HepG2 (cell line): ENCODE results near the gene MYPN. TPM values are rescaled to one million over a fixed set of nuclear protein-coding genes. Genes with fewer than 3 reads are reported as not detected.
A peak's percentile ranks its signal among the peaks of the same experiment; 100 is the strongest.

Experiments used
- ATAC-seq: fragments of 200-7000 bp; cut with Tn5 transposase; 3 replicates; pipeline ENCODE4 v1.9.1; 2020; ENCODE audit warnings: mild to moderate bottlenecking, moderate library complexity
- BruUV-seq: library from RNA; stranded (reverse); fragments of 400-500 nt; replicated peaks from 2 replicates; lab custom pipeline; 2021; lab: Mats Ljungman, UMichigan
- CTCF ChIA-PET: fragments of 300-600 bp; formaldehyde crosslinking; extraction: SDS; loops from one replicate; lab custom pipeline; 2021; ENCODE audit warnings: low total read pairs, inconsistent platforms, low intra/inter-chr PET ratio; lab: Yijun Ruan, JAX
- POLR2A ChIA-PET: fragments of 350-600 bp; sonication (Branson Sonifier 250); formaldehyde crosslinking; loops from one replicate; lab custom pipeline; 2020; ENCODE audit warnings: antibody characterized with exemption, inconsistent platforms; lab: Yijun Ruan, JAX
- DNase-seq: peaks from one replicate; pipeline ENCODE4 v3.0.0-alpha.2; 2015; ENCODE audit warnings: low spot score
- FAIRE-seq: peaks from 3 replicates; lab custom pipeline; 2011; peaks lifted over from hg19 to GRCh38; lab: Jason Lieb, UNC
- H2AFZ ChIP-seq: one replicate; pipeline ENCODE4 v1.6.1; 2011; ENCODE audit warnings: low read length, inconsistent platforms
- H3K27ac ChIP-seq: fragments of 300-600 bp; 3 replicates; pipeline ENCODE4 v1.8.0; 2011; ENCODE audit warnings: mixed run types, mild to moderate bottlenecking, mixed read lengths, low read length, inconsistent platforms; ENCODE audit not compliant: insufficient read depth; ENCODE audit errors: extremely low read length
- H3K27me3 ChIP-seq, 2 experiments: fragments of 200-600 bp in 1 of 2; 2 replicates in 1 of 2; 3 replicates in 1 of 2; pipeline versions ENCODE4 v1.6.0 to v1.8.0; 2011; ENCODE audit warnings: low read length in 2 of 2, mild to moderate bottlenecking in 2 of 2, moderate library complexity in 2 of 2, inconsistent platforms in 1 of 2; ENCODE audit not compliant: insufficient read depth in 2 of 2, control insufficient read depth in 1 of 2
- H3K36me3 ChIP-seq, 2 experiments: fragments of 200-600 bp in 1 of 2; replicated peaks in 1 of 2; 2 replicates in 1 of 2; 3 replicates in 1 of 2; pipeline versions ENCODE4 v1.5.1 to v1.8.0; 2011; ENCODE audit warnings: low read length in 2 of 2, inconsistent platforms in 1 of 2; ENCODE audit not compliant: insufficient read depth in 2 of 2, control insufficient read depth in 1 of 2
- H3K4me1 ChIP-seq: 2 replicates; pipeline ENCODE4 v1.5.1; 2012; ENCODE audit warnings: low read length, inconsistent platforms; ENCODE audit not compliant: insufficient read depth
- H3K4me2 ChIP-seq: 2 replicates; pipeline ENCODE4 v1.6.0; 2011; ENCODE audit warnings: low read depth, low read length, inconsistent platforms
- H3K4me3 ChIP-seq, 3 experiments: fragments of 200-600 bp in 1 of 3; sonication (generic), shearing (Covaris generic) in 1 of 3; replicated peaks in 1 of 3; 2 replicates each; pipeline ENCODE4 v1.5.1; 2011 to 2016; ENCODE audit warnings: low read length in 3 of 3, inconsistent platforms in 2 of 3, low read depth in 2 of 3, mild to moderate bottlenecking in 2 of 3, control low read depth in 1 of 3, mixed read lengths in 1 of 3; ENCODE audit not compliant: insufficient read depth in 1 of 3
- H3K79me2 ChIP-seq: one replicate; pipeline ENCODE4 v1.6.1; 2011; ENCODE audit warnings: low read length, inconsistent platforms; ENCODE audit not compliant: insufficient read depth
- H3K9ac ChIP-seq: 2 replicates; pipeline ENCODE4 v1.6.0; 2011; ENCODE audit warnings: mild to moderate bottlenecking, low read depth, low read length, inconsistent platforms; ENCODE audit not compliant: insufficient read depth
- H3K9me3 ChIP-seq: 2 replicates; pipeline ENCODE4 v1.5.1; 2012; ENCODE audit warnings: mild to moderate bottlenecking, low read length
- H4K20me1 ChIP-seq: 2 replicates; pipeline ENCODE4 v1.6.0; 2011; ENCODE audit warnings: inconsistent platforms, mild to moderate bottlenecking, low read length, moderate library complexity; ENCODE audit not compliant: insufficient read depth
- ATAD3A ChIP-seq: sonication (generic); formaldehyde crosslinking; IDR thresholded peaks from 2 replicates; pipeline ENCODE4 v1.4.0; 2020; ENCODE audit warnings: missing genetic modification reagents
- BRD4 ChIP-seq: sonication (generic); formaldehyde crosslinking; IDR thresholded peaks from 2 replicates; pipeline ENCODE4 v1.4.0; 2020; ENCODE audit warnings: missing genetic modification reagents
- CENPX ChIP-seq: sonication (generic); formaldehyde crosslinking; IDR thresholded peaks from 2 replicates; pipeline ENCODE4 v1.9.0; 2021; ENCODE audit warnings: mild to moderate bottlenecking, missing genetic modification reagents, moderate library complexity
- ERF ChIP-seq: IDR thresholded peaks from 2 replicates; pipeline ENCODE4 v1.6.1; 2018; ENCODE audit warnings: missing biosample characterization, missing genetic modification reagents
- FLYWCH1 ChIP-seq: sonication (generic); formaldehyde crosslinking; IDR thresholded peaks from 2 replicates; pipeline ENCODE4 v1.8.1; 2023; ENCODE audit warnings: mild to moderate bottlenecking, missing genetic modification reagents
- HES4 ChIP-seq: sonication (generic); formaldehyde crosslinking; IDR thresholded peaks from 2 replicates; pipeline ENCODE4 v1.9.0; 2021; ENCODE audit warnings: mild to moderate bottlenecking, missing genetic modification reagents, borderline replicate concordance
- IKZF1 ChIP-seq: fragments of 450-650 bp; IDR thresholded peaks from 2 replicates; pipeline ENCODE4 v1.7.1; 2016
- IRF9 ChIP-seq: sonication (generic); formaldehyde crosslinking; IDR thresholded peaks from 2 replicates; pipeline ENCODE4 v1.8.0; 2022; ENCODE audit warnings: missing genetic modification reagents, mild to moderate bottlenecking, borderline replicate concordance
- KDM4B ChIP-seq: sonication (generic); formaldehyde crosslinking; IDR thresholded peaks from 2 replicates; pipeline ENCODE4 v1.4.0; 2020; ENCODE audit warnings: missing genetic modification reagents
- MED8 ChIP-seq: sonication (generic); formaldehyde crosslinking; IDR thresholded peaks from 2 replicates; pipeline ENCODE4 v1.8.1; 2023; ENCODE audit warnings: mild to moderate bottlenecking, missing genetic modification reagents; ENCODE audit not compliant: insufficient replicate concordance
- MTA3 ChIP-seq: sonication (generic); formaldehyde crosslinking; IDR thresholded peaks from 2 replicates; pipeline ENCODE4 v1.4.0; 2020; ENCODE audit warnings: missing genetic modification reagents
- MYC ChIP-seq: sonication (generic); formaldehyde crosslinking; IDR thresholded peaks from 2 replicates; pipeline ENCODE4 v1.9.0; 2021; ENCODE audit warnings: missing genetic modification reagents, borderline replicate concordance
- PHF21A ChIP-seq: sonication (generic); formaldehyde crosslinking; IDR thresholded peaks from 2 replicates; pipeline ENCODE4 v1.5.0; 2020; ENCODE audit warnings: mild to moderate bottlenecking, missing genetic modification reagents
- RBAK ChIP-seq: sonication (generic); formaldehyde crosslinking; IDR thresholded peaks from 2 replicates; pipeline ENCODE4 v1.5.1; 2020; ENCODE audit warnings: mild to moderate bottlenecking, missing genetic modification reagents
- SP1 ChIP-seq, 2 experiments: fragments of 450-650 bp in 1 of 2; sonication (generic) in 1 of 2; formaldehyde crosslinking in 1 of 2; IDR thresholded peaks; 2 replicates each; pipeline versions ENCODE4 v1.4.0 to v1.6.1; 2016 to 2020; ENCODE audit warnings: missing genetic modification reagents in 1 of 2
- TAF1 ChIP-seq: sonication (generic); formaldehyde crosslinking; IDR thresholded peaks from 2 replicates; pipeline ENCODE4 v1.4.0; 2020; ENCODE audit warnings: missing genetic modification reagents
- ZFP37 ChIP-seq: sonication (generic); formaldehyde crosslinking; IDR thresholded peaks from 2 replicates; pipeline ENCODE4 v1.4.0; 2020; ENCODE audit warnings: missing genetic modification reagents, borderline replicate concordance
- ZFP82 ChIP-seq: sonication (generic); formaldehyde crosslinking; IDR thresholded peaks from 2 replicates; pipeline ENCODE4 v1.5.1; 2020; ENCODE audit warnings: mild to moderate bottlenecking, missing genetic modification reagents, borderline replicate concordance
- ZIK1 ChIP-seq: sonication (generic); formaldehyde crosslinking; IDR thresholded peaks from 2 replicates; pipeline ENCODE4 v1.5.0; 2020; ENCODE audit warnings: mild to moderate bottlenecking, low read depth, missing genetic modification reagents, borderline replicate concordance
- ZNF564 ChIP-seq: sonication (generic); formaldehyde crosslinking; IDR thresholded peaks from 2 replicates; pipeline ENCODE4 v1.8.1; 2023; ENCODE audit warnings: mild to moderate bottlenecking, missing genetic modification reagents
- ZNF781 ChIP-seq: sonication (generic); formaldehyde crosslinking; IDR thresholded peaks from 2 replicates; pipeline ENCODE4 v1.5.1; 2020; ENCODE audit warnings: borderline replicate concordance, mild to moderate bottlenecking, missing genetic modification reagents; ENCODE audit errors: not compliant biosample characterization
- ZNF790 ChIP-seq: sonication (generic); formaldehyde crosslinking; IDR thresholded peaks from 2 replicates; pipeline ENCODE4 v1.8.0; 2022; ENCODE audit warnings: missing genetic modification reagents, mild to moderate bottlenecking, borderline replicate concordance
- ZNF891 ChIP-seq: sonication (generic); formaldehyde crosslinking; IDR thresholded peaks from 2 replicates; pipeline ENCODE4 v1.5.0; 2020; ENCODE audit warnings: mild to moderate bottlenecking, missing genetic modification reagents
- ZSCAN20 ChIP-seq: sonication (generic); formaldehyde crosslinking; IDR thresholded peaks from 2 replicates; pipeline ENCODE4 v1.4.0; 2020; ENCODE audit warnings: missing genetic modification reagents, mild to moderate bottlenecking, borderline replicate concordance
- ZSCAN25 ChIP-seq: sonication (generic); formaldehyde crosslinking; IDR thresholded peaks from 2 replicates; pipeline ENCODE4 v1.8.0; 2022; ENCODE audit warnings: mild to moderate bottlenecking, missing genetic modification reagents
- WGBS: methylation state at CpG from one replicate; pipeline ENCODE4 v1.1.6; 2017; ENCODE audit warnings: low lambda C conversion rate; 5-methylcytosine and 5-hydroxymethylcytosine counted together
- in situ Hi-C: cut with HindIII; loops from 2 replicates; pipeline ENCODE4 v1.10.0; 2017; ENCODE audit warnings: low pct_unique_long_range_greater_than_20kb; ENCODE audit not compliant: extremely low pct_ligation_motif_present
- intact Hi-C: fragments of 100-400 bp; cut with micrococcal nuclease; formaldehyde crosslinking; loops from one replicate; pipeline ENCODE4 v1.10.0; 2022; ENCODE audit not compliant: unreplicated experiment
- polyA plus RNA-seq, 8 experiments: library from polyadenylated mRNA; depleted of rRNA in 3 of 8; stranded (reverse) in 7 of 8; unstranded in 1 of 8; fragments of >200 nt; fragmentation: Illumina TruSeq in 4 of 8; extraction: Trizol in 4 of 8; gene quantifications; 2 replicates each; pipeline versions ENCODE4 v1.2.1 to v1.2.3, GENCODE V29; 2011 to 2016; ENCODE audit warnings: low read depth in 4 of 8, missing spikeins in 1 of 8, mixed read lengths in 1 of 8; ENCODE audit not compliant: insufficient read depth in 1 of 8
- total RNA-seq, 5 experiments: library from RNA; depleted of rRNA; stranded (reverse); fragments of >200 nt; fragmentation: Illumina TruSeq; extraction: Trizol; gene quantifications; 2 replicates each; pipeline ENCODE4 v1.2.3, GENCODE V29; 2016; ENCODE audit warnings: low read depth in 1 of 5

Gene MYPN
- total and polyA plus RNA-seq, 2 of the 13 experiments (the other 11 are each of a cell fraction or from before 2014, with no cell fraction given): not detected

GRCh38 chr10:68231106-68231816 lies 122.0 kb downstream of the MYPN start:
- Histone ChIP-seq H3K4me2 (peak overlapping the region; percentile 96), H3K9me3 (no peaks in the 10 kb centered on the region), H3K4me1 (peaks cover 17% of the 10 kb centered on the region), H3K79me2 (no peaks in the 10 kb centered on the region), H2AFZ (peak overlapping the region; percentile 21), H3K36me3 (no peaks in the 10 kb centered on the region), H3K4me3 (peak overlapping the region; percentile 38 to 68 (median 46); a peak in 5 of 6 replicates), H3K27me3 (peaks cover 0 to 29% of the 10 kb centered on the region in 2 experiments; a peak in 3 of 5 replicates), H3K9ac (peak overlapping the region; percentile 48; the same call in 1 of the 2 replicates), H4K20me1 (no peaks in the 10 kb centered on the region), H3K27ac (no peak overlapping the region)
- no TSS peak for BruUV-seq
- CTCF ChIA-PET: no interaction called here
- peak; percentile 98 for ATAC-seq
- in situ Hi-C loops (no loop called here), intact Hi-C loops (no loop called here)
- no peak for FAIRE-seq
- DNase-seq: peak; percentile 30
- POLR2A ChIA-PET: interaction anchor here (1.5 kb wide), 1 partner anchor 100 kb away, joined by 6 read pairs; the partner anchor contains the start of gene HNRNPH3
- 10% methylated on average over 3 of the region's 81 CpGs for WGBS
- TF ChIP-seq BRD4 (0 out of 2 replicates have a peak, but pooled peaks have one; percentile 58), SP1 (IDR thresholded peaks at IDR 0.05) (no peak), SP1 (CRISPR knock-in tag; IDR thresholded peaks at IDR 0.05) (no peak), ZNF790 (CRISPR knock-in tag) (no peak; the same call in 1 of the 2 replicates), ZNF891 (peak; percentile 87), ZIK1 (CRISPR knock-in tag) (0 out of 2 replicates have a peak, but pooled peaks have one; percentile 39), IRF9 (CRISPR knock-in tag) (peak; percentile 67; the same call in 1 of the 2 replicates), MYC (CRISPR knock-in tag) (peak; percentile 47), PHF21A (CRISPR knock-in tag) (peak; percentile 42; the same call in 1 of the 2 replicates), ZSCAN20 (CRISPR knock-in tag) (peak; percentile 51; the same call in 1 of the 2 replicates), KDM4B (CRISPR knock-in tag) (no peak), MTA3 (CRISPR knock-in tag) (no peak), FLYWCH1 (CRISPR knock-in tag) (0 out of 2 replicates have a peak, but pooled peaks have one; percentile 56), ATAD3A (no peak), CENPX (CRISPR knock-in tag) (no peak), ZSCAN25 (CRISPR knock-in tag) (no peak), ERF (CRISPR knock-in tag) (0 out of 2 replicates have a peak, but pooled peaks have one; percentile 39), ZNF564 (CRISPR knock-in tag) (peak; percentile 82; the same call in 1 of the 2 replicates), ZFP82 (CRISPR knock-in tag) (0 out of 2 replicates have a peak, but pooled peaks have one; percentile 47), MED8 (no peak), ZFP37 (CRISPR knock-in tag) (peak; percentile 87), TAF1 (no peak), HES4 (CRISPR knock-in tag) (peak; percentile 92), RBAK (no peak), ZNF781 (CRISPR knock-in tag) (peak; percentile 31), IKZF1 (no peak)
